ENCODE measurements around the gene INPP5K. TPM values are rescaled to one million over a fixed set of nuclear protein-coding genes. Genes with fewer than 3 reads are reported as not detected.
A peak's percentile ranks its signal among the peaks of the same experiment; 100 is the strongest.
"Not testable (repeated sequence)": the region's sequence is repeated elsewhere in the genome, so short reads cannot be mapped to it uniquely, and the experiment has no call there.

INPP5K gene
- total RNA-seq, 1 donor from 2014 or later, result 19.3 TPM

DNA sequence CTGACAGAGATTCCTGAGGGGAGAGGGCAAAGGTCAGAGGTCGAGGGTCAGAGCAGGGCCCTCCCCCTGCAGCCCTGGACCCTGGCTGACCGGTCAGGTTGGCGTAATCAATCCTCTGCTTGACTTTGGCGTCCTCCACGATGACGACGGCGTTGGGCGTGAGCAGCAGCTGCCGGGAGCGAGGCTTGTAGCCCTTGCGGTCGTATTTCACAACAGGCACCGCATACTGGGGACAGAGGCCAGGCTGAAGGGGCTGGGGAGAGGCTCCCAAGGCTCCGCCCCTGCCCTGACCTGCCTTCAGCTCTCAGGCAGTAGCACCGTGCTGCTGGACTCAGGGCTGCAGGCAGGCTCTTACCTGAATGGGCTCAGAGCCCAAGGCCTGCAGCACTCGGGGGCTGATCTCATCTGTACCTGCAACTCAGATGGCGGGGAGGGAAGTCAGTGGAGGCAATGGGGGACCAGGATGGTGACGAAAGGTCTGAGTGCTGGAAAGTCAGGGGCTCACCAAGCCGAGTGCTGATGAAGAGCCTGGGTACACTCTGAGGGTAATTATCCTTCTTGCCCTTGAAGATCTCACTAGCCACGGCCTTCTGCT is 48.4 kb downstream of the INPP5K start:
- no peak for DNase-seq (ENCODE audit: low spot score)

DNA sequence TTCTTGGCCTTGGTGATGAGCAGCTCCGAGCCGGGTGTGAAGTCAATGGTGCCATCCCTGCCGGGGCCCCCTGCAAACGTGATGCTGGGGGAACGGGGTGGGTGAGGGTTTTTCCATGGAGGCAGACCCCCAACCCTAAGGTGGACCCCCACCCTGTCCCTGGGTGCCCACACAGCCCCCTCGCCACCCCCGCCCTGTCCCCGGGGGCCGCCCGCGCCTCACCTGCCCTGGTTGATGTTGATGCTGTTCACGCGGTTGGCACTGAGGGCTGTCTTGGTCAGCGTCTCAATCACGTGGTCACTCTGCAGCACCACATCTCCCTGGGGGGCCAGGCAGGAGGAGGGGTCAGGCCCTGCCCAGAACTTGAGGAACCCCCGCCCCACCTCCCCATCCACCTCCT is 49.2 kb downstream of the INPP5K start:
- DNase-seq (ENCODE audit: low spot score), result no peak

DNA sequence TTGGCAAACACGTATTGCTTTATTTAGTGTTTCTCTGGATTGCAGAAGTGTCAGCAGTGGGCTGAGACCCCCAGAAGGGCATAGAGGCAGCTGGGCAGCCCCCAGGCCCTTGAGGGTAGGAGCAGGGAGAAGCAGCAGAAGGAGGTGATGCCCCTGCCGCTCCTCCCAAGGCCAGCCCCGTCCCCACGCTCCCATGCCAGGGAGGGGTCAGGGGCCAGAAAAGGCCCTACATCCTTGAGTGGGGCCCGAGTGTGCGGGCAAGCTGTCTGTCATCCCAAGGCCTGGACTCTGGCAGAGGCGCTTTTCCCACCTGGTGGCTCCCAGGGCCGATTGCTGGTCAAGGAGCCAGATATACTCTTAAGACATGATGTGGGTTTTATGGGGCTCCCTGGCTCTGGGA is 52.2 kb downstream of the INPP5K start:
- DNase-seq (ENCODE audit: low spot score), result no peak

DNA sequence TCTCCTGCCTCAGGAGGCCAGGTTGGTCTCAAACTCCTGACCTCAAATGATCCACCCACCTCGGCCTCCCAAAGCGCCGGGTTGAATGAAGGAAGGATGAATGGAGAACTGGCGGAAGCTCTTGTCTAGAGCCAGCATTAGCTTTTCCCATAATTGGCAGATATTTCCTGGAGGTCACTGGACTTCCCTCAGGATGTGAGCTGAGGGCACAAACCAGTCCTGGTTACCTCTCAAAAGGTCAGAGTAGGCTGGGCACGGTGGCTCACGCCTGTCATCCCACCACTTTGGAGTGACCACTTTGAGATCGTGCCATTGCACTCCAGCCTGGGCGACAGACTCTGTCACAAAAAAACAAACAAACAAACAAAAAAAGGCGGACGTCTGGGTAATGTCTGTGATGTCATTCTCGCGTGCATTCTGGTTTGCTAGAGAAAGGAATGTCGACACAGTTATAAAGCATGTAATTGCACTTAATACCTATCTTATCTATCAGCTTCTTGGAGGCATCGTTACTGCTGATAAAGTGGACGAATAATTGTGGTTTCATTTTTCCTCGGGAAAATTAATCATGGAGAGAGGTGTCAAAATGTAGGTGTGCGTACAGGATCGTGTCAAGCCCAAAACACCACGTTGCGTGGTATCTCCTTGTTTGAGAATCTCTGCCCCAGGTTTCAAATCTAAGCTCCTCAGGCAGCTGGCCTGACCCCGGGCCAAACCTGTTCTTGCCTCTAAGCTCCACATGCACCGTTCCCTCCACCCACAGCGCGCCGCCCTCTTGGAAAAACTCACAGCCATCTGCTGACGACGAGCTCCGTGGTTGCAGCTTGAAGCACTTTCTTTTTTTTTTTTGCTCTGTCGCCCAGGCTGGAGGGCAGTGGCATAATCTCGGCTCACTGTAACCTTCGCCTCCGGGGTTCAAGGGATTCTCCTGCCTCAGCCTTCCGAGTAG is 54.0 kb downstream of the INPP5K start:
- DNase-seq (ENCODE audit: low spot score), result no peak

DNA sequence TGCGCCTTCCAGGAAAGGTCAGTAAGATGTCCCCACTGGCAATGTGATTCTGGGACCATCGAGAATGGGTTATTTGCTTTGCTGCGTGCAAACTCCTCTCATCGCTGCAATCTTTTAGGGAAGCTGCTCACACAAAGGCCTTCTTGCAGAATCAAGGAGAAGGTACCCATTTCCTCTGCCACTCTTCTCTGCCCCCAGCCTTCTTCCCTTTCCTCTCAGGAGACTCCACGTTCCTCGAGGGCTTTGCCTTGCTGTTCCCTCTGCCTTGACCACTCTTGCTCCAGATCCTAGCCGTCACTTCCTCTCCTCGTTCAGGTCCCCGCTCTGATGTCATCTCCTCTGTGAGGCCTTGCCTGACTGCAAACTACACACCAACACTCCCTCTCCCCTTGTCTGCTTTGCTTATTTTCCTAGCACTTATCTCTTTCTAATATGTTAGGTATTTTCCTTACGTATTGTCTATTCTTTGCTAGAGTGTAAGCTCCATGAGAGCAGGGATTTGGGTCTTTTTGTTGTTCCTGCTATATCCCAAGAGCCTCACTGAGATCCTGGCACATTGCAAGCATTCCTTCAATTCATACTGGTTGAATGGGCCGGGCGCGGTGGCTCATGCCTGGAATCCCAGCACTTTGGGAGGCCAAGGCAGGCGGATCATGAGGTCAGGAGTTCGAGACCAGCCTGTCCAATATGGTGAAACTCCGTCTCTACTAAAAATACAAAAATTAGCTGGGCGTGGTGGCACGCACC is 55.0 kb downstream of the INPP5K start:
- no peak for DNase-seq (ENCODE audit: low spot score)

DNA sequence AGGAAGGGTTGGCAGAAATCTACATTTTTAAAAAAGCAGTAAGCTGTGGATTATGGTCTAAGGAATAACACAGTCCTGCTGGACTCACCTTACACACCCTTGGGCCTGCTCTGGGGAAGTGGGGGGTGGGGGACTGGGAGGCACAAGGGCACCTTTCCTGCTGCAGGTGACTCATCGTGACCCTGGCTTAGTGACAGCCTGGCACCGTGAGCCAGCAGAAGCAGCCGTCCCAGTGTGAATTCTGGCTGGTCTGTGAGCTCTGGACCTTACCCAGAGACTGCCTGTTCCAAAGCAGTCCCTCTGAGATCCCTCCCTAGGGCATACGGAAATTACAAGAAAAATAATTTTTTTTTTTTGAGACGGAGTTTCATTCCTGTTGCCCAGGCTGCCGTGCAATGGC is 56.2 kb downstream of the INPP5K start:
- DNase-seq (ENCODE audit: low spot score), result no peak

DNA sequence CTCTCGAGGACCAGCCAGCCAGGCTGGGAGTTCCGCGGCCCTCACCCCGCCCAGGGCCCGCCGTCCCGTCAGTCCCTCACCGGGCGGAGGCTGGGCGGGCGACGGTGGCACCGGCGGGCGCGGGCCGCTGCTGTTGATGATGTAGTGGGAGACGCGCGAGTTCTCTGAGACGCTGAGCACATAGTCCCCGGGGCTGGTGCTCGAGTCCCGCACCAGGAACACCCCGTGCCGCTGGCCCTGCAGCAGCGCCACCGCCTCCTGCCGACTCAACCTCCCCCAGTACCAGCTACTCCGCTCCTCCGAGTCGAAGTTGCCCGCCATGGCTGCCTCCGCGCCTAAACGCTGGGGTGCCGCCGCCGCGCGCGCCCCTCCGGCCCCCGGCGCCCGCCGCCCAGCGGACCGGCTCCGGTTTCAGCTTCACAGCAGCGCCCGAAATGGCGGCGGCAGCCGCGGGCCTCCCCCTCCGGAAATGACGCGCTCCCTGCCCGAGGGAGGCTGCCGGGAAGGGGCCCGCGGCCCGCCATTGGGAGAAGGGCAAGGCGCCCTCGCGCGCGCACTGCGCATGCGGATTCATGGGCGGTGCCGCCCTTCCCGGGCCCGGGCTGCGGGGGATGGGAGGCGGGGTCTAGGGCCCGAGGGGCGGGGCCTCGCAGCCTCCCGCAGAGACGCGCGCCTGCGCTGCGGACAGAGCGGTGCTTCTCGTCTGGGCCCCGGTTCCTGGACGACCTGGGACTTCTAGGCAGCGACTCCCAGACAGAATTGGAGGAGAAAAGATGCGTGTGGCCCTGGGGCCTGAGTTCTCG is 60.4 kb downstream of the INPP5K start, which contains the start of gene CRK:
Gene CRK, minus strand, starts transcription at position 436 of the 803 bp plus-strand sequence. Its CDS starts 115 bp downstream, at position 321.
- peak; percentile 98 for DNase-seq (ENCODE audit: low spot score)

DNA sequence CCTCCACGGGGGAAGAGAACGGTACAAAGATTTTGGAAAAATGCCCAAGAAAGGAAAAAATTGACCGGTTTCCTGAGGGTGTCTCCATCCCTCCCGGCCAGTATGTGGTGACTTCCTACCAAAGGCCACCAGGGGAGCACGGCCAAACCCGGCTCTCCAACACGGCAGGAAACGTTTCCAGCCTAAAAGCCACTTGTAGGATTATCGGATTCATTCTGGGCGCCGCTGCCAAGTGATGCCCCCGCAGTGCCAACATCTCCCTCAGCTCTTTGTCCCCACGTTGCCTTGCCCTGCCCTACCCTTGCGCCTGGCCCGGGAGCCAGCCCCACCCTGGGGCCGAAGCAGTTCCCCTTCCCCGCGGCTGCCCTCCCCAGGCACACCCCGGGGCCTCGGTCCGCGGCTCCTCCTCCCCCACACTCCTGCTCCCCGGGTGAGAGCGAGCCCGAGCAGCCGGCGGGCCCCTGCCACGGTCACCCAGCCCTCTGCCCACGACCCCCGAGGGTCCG is 61.1 kb downstream of the INPP5K start:
- peak; percentile 70 for DNase-seq (ENCODE audit: low spot score)

DNA sequence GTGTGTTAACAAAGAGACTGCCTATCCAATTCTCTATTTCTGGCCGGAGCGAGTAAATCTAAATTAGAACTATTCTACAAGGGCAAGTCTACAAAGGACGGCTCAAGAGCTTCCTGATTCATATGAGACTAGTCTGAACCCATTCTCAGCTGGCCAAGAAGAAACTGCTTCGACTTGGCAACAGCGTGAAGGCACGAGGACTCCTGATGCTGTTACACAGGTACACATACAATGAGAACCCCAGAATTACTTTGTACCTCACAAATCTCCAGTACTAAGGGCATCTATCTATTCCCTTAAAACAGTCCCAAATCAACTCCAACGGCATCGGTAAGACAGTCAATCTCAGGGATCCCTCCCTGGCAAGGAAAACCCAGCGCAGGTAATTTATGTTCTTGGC is 61.9 kb downstream of the INPP5K start:
- no peak for DNase-seq (ENCODE audit: low spot score)

DNA sequence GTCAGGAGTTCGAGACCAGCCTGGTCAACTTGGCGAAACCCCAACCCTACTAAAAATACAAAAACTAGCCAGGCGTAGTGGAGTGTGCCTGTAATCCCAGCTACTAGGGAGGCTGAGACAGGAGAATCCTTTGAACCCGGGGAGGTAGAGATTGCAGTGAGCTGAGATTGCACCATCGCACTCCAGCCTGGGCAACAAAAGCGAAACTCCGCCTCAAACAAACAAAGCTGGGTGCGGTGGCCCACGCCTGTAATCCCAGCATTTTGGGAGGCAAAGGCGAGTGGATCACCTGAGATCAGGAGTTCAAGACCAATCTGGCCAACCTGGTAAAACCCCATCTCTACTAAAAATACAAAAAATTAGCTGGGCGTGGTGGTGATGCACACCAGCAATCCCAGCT is 62.7 kb downstream of the INPP5K start:
- not testable (repeated sequence) for DNase-seq (ENCODE audit: low spot score)

DNA sequence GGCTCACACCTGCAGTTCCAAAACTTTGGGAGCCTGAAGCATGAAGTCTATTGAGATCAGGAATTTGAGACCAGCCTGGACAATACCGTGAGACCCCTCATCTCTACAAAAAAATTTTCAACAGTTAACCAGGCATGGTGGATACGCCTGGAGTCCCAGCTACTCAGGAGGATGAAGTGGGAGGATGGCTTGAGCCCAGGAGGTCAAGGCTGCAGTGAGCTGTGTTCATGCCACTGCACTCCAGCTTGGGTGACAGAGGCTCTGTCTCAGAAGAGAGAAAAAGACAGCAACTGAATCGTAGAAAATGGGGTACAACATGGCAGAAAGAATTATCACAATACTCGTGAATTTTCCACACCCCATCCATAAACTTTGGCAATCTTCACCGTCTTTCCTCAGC is 63.6 kb downstream of the INPP5K start:
- DNase-seq (ENCODE audit: low spot score), result no peak

DNA sequence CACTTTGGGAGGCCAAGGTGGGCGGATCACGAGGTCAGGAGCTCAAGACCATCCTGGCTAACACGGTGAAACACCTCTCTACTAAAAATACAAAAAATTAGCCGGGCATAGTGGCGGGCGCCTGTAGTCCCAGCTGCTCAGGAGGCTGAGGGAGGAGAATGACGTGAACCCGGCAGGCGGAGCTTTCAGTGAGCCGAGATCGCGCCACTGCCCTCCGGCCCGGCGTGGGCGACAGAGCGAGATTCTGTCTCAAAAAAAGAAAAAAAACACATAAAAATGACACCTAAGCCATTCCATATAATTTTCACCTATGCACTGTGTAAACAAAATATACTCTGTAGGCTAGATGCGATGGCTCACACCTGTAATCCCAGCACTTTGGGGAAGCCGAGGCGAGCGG is 66.2 kb downstream of the INPP5K start:
- DNase-seq (ENCODE audit: low spot score), result not testable (repeated sequence)

DNA sequence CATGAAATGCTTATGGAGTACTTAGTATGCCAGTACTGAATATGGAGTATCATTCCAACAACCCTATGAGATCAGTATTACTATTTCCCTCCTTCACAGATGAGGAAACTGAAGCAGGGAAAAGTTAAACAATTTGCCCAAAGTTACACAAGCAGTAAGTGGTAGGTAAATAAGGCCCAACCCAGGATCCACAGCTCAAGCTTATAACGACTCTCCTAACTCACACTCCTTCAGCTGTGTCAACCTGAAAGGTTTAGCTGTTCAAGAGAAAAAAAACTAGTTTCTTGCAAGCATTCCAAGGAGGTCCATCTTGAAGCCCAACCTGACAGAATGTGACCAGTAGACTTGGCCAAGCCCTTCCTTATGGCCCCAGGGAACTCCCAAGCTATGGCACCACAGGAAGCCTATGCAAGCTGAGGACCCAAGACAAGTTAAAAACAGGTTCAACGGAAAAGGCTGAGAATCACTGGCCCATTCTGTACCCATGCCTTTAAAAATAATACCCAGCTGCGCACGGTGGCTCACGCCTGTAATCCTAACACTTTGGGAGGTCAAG is 66.9 kb downstream of the INPP5K start:
- no peak for DNase-seq (ENCODE audit: low spot score)

DNA sequence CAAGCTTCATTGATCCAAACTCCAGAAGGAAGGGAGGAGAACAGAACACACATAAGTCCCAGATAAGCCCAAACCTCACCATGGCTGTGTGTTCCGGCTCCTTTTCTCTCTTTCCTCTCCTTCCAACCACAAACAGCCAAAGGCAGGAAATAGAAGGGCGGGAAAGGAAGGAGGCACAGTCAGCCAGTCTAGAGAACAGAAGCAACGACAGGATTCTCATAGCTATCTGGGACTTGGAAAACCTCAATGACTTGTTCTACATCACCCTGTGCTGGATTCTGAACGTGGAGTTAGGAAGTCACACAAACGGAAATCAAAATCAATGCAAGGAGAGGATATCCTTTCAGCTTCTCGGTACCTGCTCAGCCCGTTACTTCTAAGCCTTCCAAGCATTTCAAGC is 69.4 kb downstream of the INPP5K start:
- no peak for DNase-seq (ENCODE audit: low spot score)

DNA sequence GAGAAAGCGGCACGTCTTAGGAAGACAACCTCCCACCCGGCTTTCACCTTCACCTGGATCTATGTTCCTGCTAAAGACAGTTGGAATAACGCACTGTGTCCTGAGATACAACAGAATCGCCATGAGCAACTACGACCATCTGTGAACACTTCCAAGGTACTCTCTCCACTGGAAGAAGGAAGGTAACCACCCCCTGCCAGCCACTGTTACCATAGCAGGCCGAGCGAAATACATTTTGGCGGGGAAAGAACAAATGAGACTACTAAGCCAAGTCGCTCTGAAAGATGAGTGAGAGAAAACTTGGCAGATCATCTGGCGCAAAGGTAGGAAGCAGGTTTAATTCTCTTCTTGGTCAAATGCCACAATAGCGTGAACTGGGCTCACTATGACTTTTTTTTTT is 70.2 kb downstream of the INPP5K start:
- no peak for DNase-seq (ENCODE audit: low spot score)

DNA sequence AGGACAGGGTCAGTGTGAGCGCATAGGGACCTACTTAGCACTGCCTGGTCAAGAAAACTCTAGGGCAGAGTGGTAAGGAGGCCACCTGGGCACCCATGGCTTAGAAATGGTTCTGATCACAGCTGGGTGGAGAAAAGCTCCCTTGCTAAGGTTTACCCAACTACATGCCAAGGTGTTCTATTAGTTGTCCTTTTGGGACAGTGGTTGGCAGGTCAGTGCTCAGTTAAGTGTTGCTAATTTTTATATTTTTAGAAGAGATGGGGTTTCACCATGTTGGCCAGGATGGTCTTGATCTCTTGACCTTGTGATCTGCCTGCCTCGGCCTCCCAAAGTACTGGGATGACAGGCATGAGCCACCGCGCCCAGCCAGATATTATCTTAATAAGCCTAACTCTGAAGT is 70.7 kb downstream of the INPP5K start:
- not testable (repeated sequence) for DNase-seq (ENCODE audit: low spot score)

Other genes with a start within 250 kb of the INPP5K start
- gene BHLHA9, start 246.2 kb downstream of the INPP5K start, total RNA-seq (ENCODE audit: insufficient read depth, low replicate concordance), result not detected
- 4.3 TPM for gene TRARG1, start 236.9 kb downstream of the INPP5K start, total RNA-seq (ENCODE audit: insufficient read depth, low replicate concordance)
- gene YWHAE, start 116.4 kb downstream of the INPP5K start, total RNA-seq (ENCODE audit: insufficient read depth, low replicate concordance), result 182 TPM
- 52.0 TPM for gene CRK, start 60.4 kb downstream of the INPP5K start, total RNA-seq (ENCODE audit: insufficient read depth, low replicate concordance)
- gene MYO1C, start 23.9 kb downstream of the INPP5K start, total RNA-seq (ENCODE audit: insufficient read depth, low replicate concordance), result 90.5 TPM
- gene PITPNA, start 46.2 kb upstream of the INPP5K start, total RNA-seq (ENCODE audit: insufficient read depth, low replicate concordance), result 8.4 TPM
- gene SLC43A2, start 112.2 kb upstream of the INPP5K start, total RNA-seq (ENCODE audit: insufficient read depth, low replicate concordance), result 11.6 TPM
- gene SCARF1, start 129.1 kb upstream of the INPP5K start, total RNA-seq (ENCODE audit: insufficient read depth, low replicate concordance), result 8.4 TPM
- gene RILP, start 133.3 kb upstream of the INPP5K start, total RNA-seq (ENCODE audit: insufficient read depth, low replicate concordance), result 3.4 TPM
- gene PRPF8, start 168.3 kb upstream of the INPP5K start, total RNA-seq (ENCODE audit: insufficient read depth, low replicate concordance), result 87.6 TPM
- 5.8 TPM for gene TLCD2, start 193.8 kb upstream of the INPP5K start, total RNA-seq (ENCODE audit: insufficient read depth, low replicate concordance)
- 12.0 TPM for gene WDR81, start 208.1 kb upstream of the INPP5K start, total RNA-seq (ENCODE audit: insufficient read depth, low replicate concordance)
- 0.72 TPM for gene SERPINF2, start 226.3 kb upstream of the INPP5K start, total RNA-seq (ENCODE audit: insufficient read depth, low replicate concordance)
- 191 TPM for gene SERPINF1, start 245.4 kb upstream of the INPP5K start, total RNA-seq (ENCODE audit: insufficient read depth, low replicate concordance)